Measurements from ENCODE around the gene MMEL1.
"Not testable (repeated sequence)": the region's sequence is repeated elsewhere in the genome, so short reads cannot be mapped to it uniquely, and the experiment has no call there.

MMEL1 gene

DNA sequence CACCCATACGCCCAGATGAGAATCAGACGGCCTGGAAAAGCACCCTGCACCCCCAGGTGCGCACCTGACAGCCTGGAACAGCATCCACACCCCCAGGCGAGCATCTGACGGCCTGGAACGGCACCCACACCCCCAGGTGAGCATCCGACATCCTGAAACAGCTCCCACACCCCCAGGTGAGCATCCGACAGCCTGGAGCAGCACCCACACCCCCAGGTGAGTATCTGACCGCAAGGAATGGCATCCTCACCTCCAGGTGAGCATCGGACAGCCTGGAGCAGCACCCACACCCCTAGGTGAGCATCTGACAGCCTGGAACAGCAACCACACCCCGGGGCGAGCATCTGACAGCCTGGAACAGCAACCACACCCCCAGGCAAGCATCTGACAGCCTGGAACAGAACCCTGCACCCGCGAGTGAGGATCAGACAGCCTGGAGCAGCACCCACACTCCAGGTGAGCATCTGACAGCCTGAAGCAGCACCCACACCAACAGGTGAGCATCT lies 21.7 kb upstream of the MMEL1 start:
- not testable (repeated sequence) for H4K8ac ChIP-seq (ENCODE audit: low read length); H2BK12ac ChIP-seq (ENCODE audit: low read length in 2 of 2); H2BK15ac ChIP-seq (ENCODE audit: low read depth, poor library complexity, severe bottlenecking); DNase-seq; H2BK5ac ChIP-seq (ENCODE audit: low read depth, low read length, poor library complexity, severe bottlenecking); H3K4ac ChIP-seq (ENCODE audit: low read depth in 1 of 2, low read length in 2 of 2); H3K4me3 ChIP-seq (ENCODE audit: insufficient read depth in 1 of 2, low read depth in 1 of 2, low read length in 2 of 2); H2BK120ac ChIP-seq (ENCODE audit: low read depth, low read length); H3K27ac ChIP-seq (ENCODE audit: low read length, poor library complexity, severe bottlenecking); H3K79me1 ChIP-seq (replicated peaks; ENCODE audit: low read length, poor library complexity, severe bottlenecking); H3K9ac ChIP-seq (ENCODE audit: low read length); H3K23ac ChIP-seq (ENCODE audit: low read length in 2 of 2); H3K14ac ChIP-seq (ENCODE audit: low read length in 2 of 2); H3K27me3 ChIP-seq (ENCODE audit: control insufficient read depth in 1 of 2, insufficient read depth in 1 of 2, low read length in 2 of 2); H4K91ac ChIP-seq (ENCODE audit: low read length); H2AK5ac ChIP-seq (ENCODE audit: low read length, severe bottlenecking); H3K18ac ChIP-seq (ENCODE audit: low read depth in 1 of 2, low read length in 2 of 2); H3K4me1 ChIP-seq (ENCODE audit: control insufficient read depth, insufficient read depth, low read depth, low read length); H3K4me2 ChIP-seq (ENCODE audit: low read length, poor library complexity, severe bottlenecking); H3K36me3 ChIP-seq (ENCODE audit: control insufficient read depth in 1 of 2, insufficient read depth in 2 of 2, low read depth in 1 of 2, low read length in 2 of 2)
- H2AFZ ChIP-seq (ENCODE audit: low read depth, low read length) = peak overlapping the region; percentile 2
- WGBS = 43% methylated on average over 14 of the region's 14 CpGs
- H3K9me3 ChIP-seq (ENCODE audit: control insufficient read depth, low read length) = peaks cover 19% of the 10 kb centered on the region

DNA sequence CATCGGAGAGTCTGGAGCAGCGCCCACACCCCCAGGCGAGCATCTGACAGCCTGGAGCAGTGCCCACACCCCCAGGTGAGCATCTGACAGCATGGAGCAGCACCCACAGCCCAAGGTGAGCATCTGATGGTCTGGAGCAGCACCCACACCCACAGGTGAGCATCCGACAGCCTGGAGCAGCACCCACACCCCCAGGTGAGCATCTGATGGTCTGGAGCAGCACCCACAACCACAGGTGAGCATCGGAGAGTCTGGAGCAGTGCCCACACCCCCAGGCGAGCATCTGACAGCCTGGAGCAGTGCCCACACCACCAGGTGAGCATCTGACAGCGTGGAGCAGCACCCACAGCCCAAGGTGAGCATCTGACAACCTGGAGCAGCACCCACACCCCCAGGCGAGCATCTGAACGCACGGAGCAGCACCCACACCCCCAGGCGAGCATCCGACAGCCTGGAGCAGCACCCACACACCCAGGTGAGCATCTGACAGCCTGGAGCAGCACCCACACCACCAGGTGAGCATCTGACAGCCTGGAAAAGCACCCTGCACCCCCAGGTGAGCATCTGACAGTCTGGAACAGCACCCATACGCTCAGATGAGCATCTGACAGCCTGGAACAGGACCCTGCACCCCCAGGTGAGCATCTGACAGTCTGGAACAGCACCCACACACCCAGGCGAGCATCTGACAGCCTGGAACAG lies 21.1 kb upstream of the MMEL1 start:
- not testable (repeated sequence) for H3K4me1 ChIP-seq (ENCODE audit: control insufficient read depth, insufficient read depth, low read depth, low read length); H3K9ac ChIP-seq (ENCODE audit: low read length); H3K27me3 ChIP-seq (ENCODE audit: control insufficient read depth in 1 of 2, insufficient read depth in 1 of 2, low read length in 2 of 2); H3K36me3 ChIP-seq (ENCODE audit: control insufficient read depth in 1 of 2, insufficient read depth in 2 of 2, low read depth in 1 of 2, low read length in 2 of 2); H2AK5ac ChIP-seq (ENCODE audit: low read length, severe bottlenecking); H4K8ac ChIP-seq (ENCODE audit: low read length); H2AFZ ChIP-seq (ENCODE audit: low read depth, low read length); H3K14ac ChIP-seq (ENCODE audit: low read length in 2 of 2); H3K18ac ChIP-seq (ENCODE audit: low read depth in 1 of 2, low read length in 2 of 2); H3K23ac ChIP-seq (ENCODE audit: low read length in 2 of 2); H3K79me1 ChIP-seq (replicated peaks; ENCODE audit: low read length, poor library complexity, severe bottlenecking); DNase-seq; H2BK15ac ChIP-seq (ENCODE audit: low read depth, poor library complexity, severe bottlenecking); H3K27ac ChIP-seq (ENCODE audit: low read length, poor library complexity, severe bottlenecking); H2BK12ac ChIP-seq (ENCODE audit: low read length in 2 of 2); H2BK5ac ChIP-seq (ENCODE audit: low read depth, low read length, poor library complexity, severe bottlenecking); H3K4ac ChIP-seq (ENCODE audit: low read depth in 1 of 2, low read length in 2 of 2); H2BK120ac ChIP-seq (ENCODE audit: low read depth, low read length); H3K4me2 ChIP-seq (ENCODE audit: low read length, poor library complexity, severe bottlenecking)
- H3K9me3 ChIP-seq (ENCODE audit: control insufficient read depth, low read length) = peaks cover 19% of the 10 kb centered on the region
- WGBS = 45% methylated on average over 14 of the region's 14 CpGs
- H4K91ac ChIP-seq (ENCODE audit: low read length) = peak overlapping the region; percentile 35
- peak overlapping the region in 1 of 2 experiments; percentile 4 for H3K4me3 ChIP-seq (ENCODE audit: insufficient read depth in 1 of 2, low read depth in 1 of 2, low read length in 2 of 2)

DNA sequence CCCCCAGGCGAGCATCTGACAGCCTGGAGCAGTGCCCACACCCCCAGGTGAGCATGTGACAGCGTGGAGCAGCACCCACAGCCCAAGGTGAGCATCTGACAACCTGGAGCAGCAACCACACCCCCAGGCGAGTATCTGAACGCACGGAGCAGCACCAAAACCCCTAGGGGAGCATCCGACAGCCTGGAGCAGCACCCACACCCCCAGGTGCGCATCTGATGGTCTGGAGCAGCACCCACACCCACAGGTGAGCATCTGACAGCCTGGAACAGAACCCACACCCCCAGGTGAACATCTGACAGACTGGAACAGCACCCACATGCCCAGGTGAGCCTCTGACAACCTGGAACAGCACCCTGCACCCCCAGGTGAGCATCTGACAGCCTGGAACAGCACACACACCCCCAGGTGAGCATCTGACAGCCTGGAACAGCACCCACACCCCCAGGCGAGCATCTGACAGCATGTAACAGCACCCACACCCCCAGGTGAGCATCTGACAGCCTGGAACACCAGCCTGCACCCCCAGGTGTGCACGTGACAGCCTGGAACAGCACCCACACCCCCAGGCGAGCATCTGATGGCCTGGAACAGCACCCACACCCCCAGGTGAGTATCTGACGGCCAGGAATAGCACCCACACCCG lies 20.2 kb upstream of the MMEL1 start:
- not testable (repeated sequence) for H3K27me3 ChIP-seq (ENCODE audit: control insufficient read depth in 1 of 2, insufficient read depth in 1 of 2, low read length in 2 of 2); H2AFZ ChIP-seq (ENCODE audit: low read depth, low read length); H2BK120ac ChIP-seq (ENCODE audit: low read depth, low read length); H2BK5ac ChIP-seq (ENCODE audit: low read depth, low read length, poor library complexity, severe bottlenecking); H3K27ac ChIP-seq (ENCODE audit: low read length, poor library complexity, severe bottlenecking); H3K36me3 ChIP-seq (ENCODE audit: control insufficient read depth in 1 of 2, insufficient read depth in 2 of 2, low read depth in 1 of 2, low read length in 2 of 2); H3K79me1 ChIP-seq (replicated peaks; ENCODE audit: low read length, poor library complexity, severe bottlenecking); H4K8ac ChIP-seq (ENCODE audit: low read length); H3K4me2 ChIP-seq (ENCODE audit: low read length, poor library complexity, severe bottlenecking); H3K23ac ChIP-seq (ENCODE audit: low read length in 2 of 2); H2BK12ac ChIP-seq (ENCODE audit: low read length in 2 of 2); H3K4me1 ChIP-seq (ENCODE audit: control insufficient read depth, insufficient read depth, low read depth, low read length); H2AK5ac ChIP-seq (ENCODE audit: low read length, severe bottlenecking); H3K4me3 ChIP-seq (ENCODE audit: insufficient read depth in 1 of 2, low read depth in 1 of 2, low read length in 2 of 2); H4K91ac ChIP-seq (ENCODE audit: low read length); H3K4ac ChIP-seq (ENCODE audit: low read depth in 1 of 2, low read length in 2 of 2); DNase-seq; H3K14ac ChIP-seq (ENCODE audit: low read length in 2 of 2); H2BK15ac ChIP-seq (ENCODE audit: low read depth, poor library complexity, severe bottlenecking); H3K18ac ChIP-seq (ENCODE audit: low read depth in 1 of 2, low read length in 2 of 2); H3K9ac ChIP-seq (ENCODE audit: low read length)
- 29% methylated on average over 12 of the region's 12 CpGs for WGBS
- peaks cover 22% of the 10 kb centered on the region for H3K9me3 ChIP-seq (ENCODE audit: control insufficient read depth, low read length)

DNA sequence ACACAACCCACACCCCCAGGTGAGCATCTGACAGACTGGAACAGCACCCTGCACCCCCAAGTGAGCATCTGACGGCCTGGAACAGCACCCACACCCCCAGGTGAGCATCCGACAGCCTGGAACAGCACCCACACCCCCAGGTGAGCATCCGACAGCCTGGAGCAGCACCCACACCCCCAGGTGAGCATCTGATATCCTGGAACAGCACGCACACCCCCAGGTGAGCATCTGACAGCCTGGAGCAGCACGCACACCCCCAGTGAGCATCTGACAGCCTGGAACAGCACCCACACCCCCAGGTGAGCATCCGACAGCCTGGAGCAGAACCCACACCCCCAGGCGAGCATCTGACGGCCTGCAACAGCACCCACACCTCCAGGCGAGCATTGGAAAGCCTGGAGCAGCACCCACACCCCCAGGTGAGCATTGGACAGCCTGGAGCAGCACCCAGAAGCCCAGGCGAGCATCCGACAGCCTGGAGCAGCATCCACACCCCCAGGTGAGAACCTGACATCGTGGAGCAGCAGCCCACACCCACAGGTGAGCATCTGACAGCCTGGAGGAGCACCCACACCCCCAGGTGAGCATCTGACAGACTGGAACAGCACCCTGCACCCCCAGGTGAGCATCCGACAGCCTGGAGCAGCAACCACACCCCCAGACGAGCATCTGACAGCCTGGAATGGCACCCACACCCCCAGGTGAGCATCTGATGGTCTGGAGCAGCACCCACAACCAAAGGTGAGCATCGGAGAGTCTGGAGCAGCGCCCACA lies 19.5 kb upstream of the MMEL1 start:
- not testable (repeated sequence) for H3K27me3 ChIP-seq (ENCODE audit: control insufficient read depth in 1 of 2, insufficient read depth in 1 of 2, low read length in 2 of 2); H3K4me2 ChIP-seq (ENCODE audit: low read length, poor library complexity, severe bottlenecking); H2BK5ac ChIP-seq (ENCODE audit: low read depth, low read length, poor library complexity, severe bottlenecking); H2BK12ac ChIP-seq (ENCODE audit: low read length in 2 of 2); H3K14ac ChIP-seq (ENCODE audit: low read length in 2 of 2); H2BK15ac ChIP-seq (ENCODE audit: low read depth, poor library complexity, severe bottlenecking); H4K91ac ChIP-seq (ENCODE audit: low read length); H2AK5ac ChIP-seq (ENCODE audit: low read length, severe bottlenecking); DNase-seq; H3K4ac ChIP-seq (ENCODE audit: low read depth in 1 of 2, low read length in 2 of 2); H3K79me1 ChIP-seq (replicated peaks; ENCODE audit: low read length, poor library complexity, severe bottlenecking); H3K27ac ChIP-seq (ENCODE audit: low read length, poor library complexity, severe bottlenecking); H4K8ac ChIP-seq (ENCODE audit: low read length); H3K4me1 ChIP-seq (ENCODE audit: control insufficient read depth, insufficient read depth, low read depth, low read length); H2BK120ac ChIP-seq (ENCODE audit: low read depth, low read length); H3K23ac ChIP-seq (ENCODE audit: low read length in 2 of 2); H2AFZ ChIP-seq (ENCODE audit: low read depth, low read length); H3K4me3 ChIP-seq (ENCODE audit: insufficient read depth in 1 of 2, low read depth in 1 of 2, low read length in 2 of 2); H3K9ac ChIP-seq (ENCODE audit: low read length); H3K18ac ChIP-seq (ENCODE audit: low read depth in 1 of 2, low read length in 2 of 2); H3K36me3 ChIP-seq (ENCODE audit: control insufficient read depth in 1 of 2, insufficient read depth in 2 of 2, low read depth in 1 of 2, low read length in 2 of 2)
- peaks cover 24% of the 10 kb centered on the region for H3K9me3 ChIP-seq (ENCODE audit: control insufficient read depth, low read length)
- WGBS = 40% methylated on average over 16 of the region's 16 CpGs
